Fibroblast of mammary gland (primary cell): ENCODE data around the gene LRRC27.

ENCODE experiments used
- DNase-seq: peaks from one replicate; pipeline ENCODE4 v3.0.0-alpha.2; 2010; ENCODE audit warnings: low read depth
- H3K4me3 ChIP-seq: 2 replicates; pipeline ENCODE4 v1.5.1; 2011; ENCODE audit warnings: low read depth, mild to moderate bottlenecking, low read length, moderate library complexity; ENCODE audit not compliant: control insufficient read depth
- CTCF ChIP-seq: conservative IDR thresholded peaks from 2 replicates; pipeline ENCODE4 v1.5.1; 2011; ENCODE audit warnings: low read depth, low read length, inconsistent platforms; ENCODE audit not compliant: control insufficient read depth, insufficient read depth

Gene LRRC27

GRCh38 chr10:132381741-132382140 lies 49.7 kb downstream of the LRRC27 start:
- DNase-seq = no peak
- no peak for TF ChIP-seq CTCF
- H3K4me3 ChIP-seq = no peak overlapping the region

- no peak for TF ChIP-seq CTCF
- H3K4me3 ChIP-seq = no peak overlapping the region
- DNase-seq = peak; percentile 52
These were observed 50.4 kb downstream of the LRRC27 start for GRCh38 chr10:132382231-132382922.

GRCh38 chr10:132383101-132383500 lies 51.1 kb downstream of the LRRC27 start:
- no peak for TF ChIP-seq CTCF

GRCh38 chr10:132383751-132384196 lies 51.8 kb downstream of the LRRC27 start:
- no peak for DNase-seq
- H3K4me3 ChIP-seq = no peak overlapping the region
- no peak for TF ChIP-seq CTCF

More at GRCh38 chr10:132383101-132383500, 51.1 kb downstream of the LRRC27 start:
- no peak overlapping the region for H3K4me3 ChIP-seq
- no peak for DNase-seq

- no peak overlapping the region for H3K4me3 ChIP-seq
- DNase-seq = no peak
- no peak for TF ChIP-seq CTCF
These were observed 52.8 kb downstream of the LRRC27 start for GRCh38 chr10:132384618-132385388.

GRCh38 chr10:132385389-132385667 lies 53.3 kb downstream of the LRRC27 start:
- H3K4me3 ChIP-seq = no peak overlapping the region
- TF ChIP-seq CTCF = no peak
- DNase-seq = no peak
